Left ventricle myocardium inferior (tissue), 1 donor: ENCODE results near the gene COL11A2. TPM values are rescaled to one million over a fixed set of nuclear protein-coding genes. Genes with fewer than 3 reads are reported as not detected.

ENCODE experiments used
- DNase-seq: peaks from one replicate; pipeline ENCODE4 v3.0.0-alpha.2; 2020
- H3K27ac ChIP-seq: fragments of 200-600 bp; replicated peaks from 2 replicates; pipeline ENCODE4 v1.8.0; 2021
- H3K27me3 ChIP-seq: fragments of 200-600 bp; 2 replicates; pipeline ENCODE4 v1.8.0; 2021; ENCODE audit warnings: low read depth
- H3K36me3 ChIP-seq: fragments of 200-600 bp; 2 replicates; pipeline ENCODE4 v1.8.0; 2021
- H3K4me1 ChIP-seq: fragments of 200-600 bp; 2 replicates; pipeline ENCODE4 v1.8.0; 2021
- H3K4me3 ChIP-seq: fragments of 200-600 bp; 2 replicates; pipeline ENCODE4 v1.8.0; 2021; ENCODE audit warnings: mild to moderate bottlenecking, moderate library complexity
- H3K9me3 ChIP-seq: fragments of 200-600 bp; replicated peaks from 2 replicates; pipeline ENCODE4 v1.8.0; 2021
- intact Hi-C: fragments of 100-400 bp; cut with micrococcal nuclease; formaldehyde crosslinking; loops from one replicate; pipeline ENCODE4 v1.11.0; 2022
- total RNA-seq: library from RNA; stranded (reverse); fragmentation: NEBNext Ultra II Directional; extraction: Animal tissue kit (Norgen Biotek cat#: 25700); gene quantifications from one replicate; pipeline ENCODE4 v1.2.1, GENCODE V29; 2021
- TF ChIP-seq, protein P1 (sequence below): fragments of 200-600 bp; IDR thresholded peaks from 2 replicates; pipeline ENCODE4 v1.8.0; 2021; ENCODE audit warnings: antibody characterized with exemption, mild to moderate bottlenecking, borderline replicate concordance
- donor health status: DM: no; HTN: yes; CAD: no; lungs with severe emphysema.

The COL11A2 gene
- total RNA-seq, 1 donor from 2014 or later: 1.3 TPM

DNA sequence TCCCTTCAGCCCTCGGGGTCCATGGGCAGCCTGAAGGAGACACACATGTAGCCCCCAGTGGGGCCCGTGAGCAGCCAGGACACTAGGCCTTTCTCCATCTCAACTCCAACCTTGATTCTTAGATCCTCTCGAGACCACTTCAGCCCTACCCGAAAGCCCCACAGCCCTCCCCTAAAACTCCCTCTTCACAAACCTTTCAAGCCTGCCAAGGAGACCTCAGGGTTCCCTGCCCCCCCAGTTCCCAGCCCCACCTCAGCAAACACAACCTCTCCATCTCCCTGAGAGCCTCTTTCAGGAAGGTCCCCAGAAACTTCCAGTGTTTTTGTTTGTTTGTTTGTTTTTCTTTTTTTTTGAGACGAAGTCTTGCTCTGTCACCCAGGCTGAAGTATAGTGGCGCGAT lies 11.1 kb downstream of the COL11A2 start:
- H3K4me1 ChIP-seq: peaks cover 9% of the 10 kb centered on the region
- H3K9me3 ChIP-seq: no peaks in the 10 kb centered on the region
- no peaks in the 10 kb centered on the region for H3K27me3 ChIP-seq
- intact Hi-C loops: no loop called here
- TF ChIP-seq, protein P1, sequence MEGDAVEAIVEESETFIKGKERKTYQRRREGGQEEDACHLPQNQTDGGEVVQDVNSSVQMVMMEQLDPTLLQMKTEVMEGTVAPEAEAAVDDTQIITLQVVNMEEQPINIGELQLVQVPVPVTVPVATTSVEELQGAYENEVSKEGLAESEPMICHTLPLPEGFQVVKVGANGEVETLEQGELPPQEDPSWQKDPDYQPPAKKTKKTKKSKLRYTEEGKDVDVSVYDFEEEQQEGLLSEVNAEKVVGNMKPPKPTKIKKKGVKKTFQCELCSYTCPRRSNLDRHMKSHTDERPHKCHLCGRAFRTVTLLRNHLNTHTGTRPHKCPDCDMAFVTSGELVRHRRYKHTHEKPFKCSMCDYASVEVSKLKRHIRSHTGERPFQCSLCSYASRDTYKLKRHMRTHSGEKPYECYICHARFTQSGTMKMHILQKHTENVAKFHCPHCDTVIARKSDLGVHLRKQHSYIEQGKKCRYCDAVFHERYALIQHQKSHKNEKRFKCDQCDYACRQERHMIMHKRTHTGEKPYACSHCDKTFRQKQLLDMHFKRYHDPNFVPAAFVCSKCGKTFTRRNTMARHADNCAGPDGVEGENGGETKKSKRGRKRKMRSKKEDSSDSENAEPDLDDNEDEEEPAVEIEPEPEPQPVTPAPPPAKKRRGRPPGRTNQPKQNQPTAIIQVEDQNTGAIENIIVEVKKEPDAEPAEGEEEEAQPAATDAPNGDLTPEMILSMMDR: no peak
- no peak overlapping the region for H3K27ac ChIP-seq
- no peaks in the 10 kb centered on the region for H3K36me3 ChIP-seq
- DNase-seq: no peak
- no peak overlapping the region for H3K4me3 ChIP-seq

DNA sequence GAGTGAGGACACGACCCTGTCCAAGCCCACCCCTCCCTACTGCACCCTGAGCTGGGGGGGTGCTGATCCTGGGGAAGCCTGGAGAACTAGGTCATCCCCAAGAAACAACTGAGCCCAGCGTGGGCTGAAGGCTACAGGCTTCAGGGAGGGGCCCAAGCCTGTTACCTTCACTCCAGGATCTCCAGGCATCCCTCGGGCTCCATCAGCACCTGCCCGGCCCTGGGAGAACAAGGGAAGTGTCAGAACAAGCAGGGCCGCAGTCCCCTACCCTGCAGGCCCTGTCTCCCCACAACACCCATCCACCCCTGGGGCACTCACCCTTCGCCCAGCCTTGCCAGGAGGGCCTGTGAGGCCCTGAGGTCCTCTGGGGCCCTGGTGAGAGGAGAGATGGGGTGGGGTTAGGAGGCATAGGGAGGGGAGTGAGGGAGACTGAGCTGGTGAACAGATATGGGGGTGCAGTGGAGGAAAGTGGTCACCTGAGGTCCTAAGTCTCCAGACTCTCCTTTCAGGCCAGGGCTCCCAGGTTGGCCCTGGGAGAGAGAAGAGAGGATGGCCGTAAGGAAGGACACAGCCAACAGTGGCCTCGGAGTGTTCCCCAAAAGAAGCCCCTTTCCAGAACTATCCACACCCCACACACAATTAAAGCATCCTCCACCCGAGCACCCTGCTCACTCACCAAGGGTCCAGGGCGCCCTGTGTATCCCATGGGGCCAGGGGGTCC lies 13.4 kb downstream of the COL11A2 start:
- no peaks in the 10 kb centered on the region for H3K9me3 ChIP-seq
- H3K4me1 ChIP-seq: peaks cover 9% of the 10 kb centered on the region
- H3K4me3 ChIP-seq: no peak overlapping the region
- no peaks in the 10 kb centered on the region for H3K27me3 ChIP-seq
- intact Hi-C loops: no loop called here
- DNase-seq: no peak
- H3K27ac ChIP-seq: no peak overlapping the region
- H3K36me3 ChIP-seq: no peaks in the 10 kb centered on the region
- TF ChIP-seq, protein P1: no peak

DNA sequence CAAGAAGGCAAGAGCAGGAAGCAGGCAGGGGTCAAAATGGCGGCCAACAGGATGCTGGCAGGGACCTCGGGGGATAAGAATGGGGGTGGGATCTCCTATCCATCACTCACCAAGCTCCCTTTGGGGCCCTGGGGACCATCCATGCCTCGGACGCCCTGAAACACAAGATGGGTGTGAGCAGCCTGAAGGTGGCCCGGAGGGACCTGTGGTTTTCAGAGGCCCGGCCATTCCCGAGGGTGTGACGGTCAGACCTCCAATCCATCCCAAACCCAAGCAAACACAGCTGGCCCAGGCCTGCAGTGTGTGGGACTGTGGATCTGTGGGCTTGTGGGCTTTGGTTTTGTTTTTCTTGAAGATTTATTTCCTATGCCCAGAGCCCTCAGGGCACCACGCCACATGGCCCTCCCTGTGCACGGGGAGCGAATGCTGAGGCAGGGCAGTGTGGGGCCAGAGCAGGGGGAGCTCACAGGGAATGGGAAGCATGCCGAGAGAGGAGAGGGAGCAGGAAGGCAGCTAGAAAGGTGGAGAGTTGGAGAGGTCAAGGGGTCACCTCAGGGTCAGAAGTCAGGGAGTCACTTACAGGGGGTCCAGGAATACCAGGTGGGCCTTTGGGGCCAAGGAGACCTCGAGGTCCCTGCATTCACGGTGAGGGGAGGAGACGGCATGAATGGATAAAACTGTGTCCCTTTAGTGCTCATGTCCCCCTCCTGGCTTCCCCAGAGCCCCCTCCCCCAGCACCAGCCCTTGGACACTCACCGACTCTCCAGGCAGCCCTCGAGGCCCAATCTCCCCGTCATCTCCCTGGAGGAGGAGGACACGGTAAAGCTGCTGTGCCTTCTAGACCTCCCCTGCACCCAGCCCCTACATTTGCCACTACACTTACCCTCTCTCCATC lies 14.5 kb downstream of the COL11A2 start:
- Histone ChIP-seq H3K27me3 (no peaks in the 10 kb centered on the region), H3K9me3 (no peaks in the 10 kb centered on the region), H3K4me1 (no peaks in the 10 kb centered on the region), H3K27ac (no peak overlapping the region), H3K36me3 (no peaks in the 10 kb centered on the region), H3K4me3 (no peak overlapping the region)
- intact Hi-C loops: no loop called here
- DNase-seq: no peak
- TF ChIP-seq, protein P1: no peak

DNA sequence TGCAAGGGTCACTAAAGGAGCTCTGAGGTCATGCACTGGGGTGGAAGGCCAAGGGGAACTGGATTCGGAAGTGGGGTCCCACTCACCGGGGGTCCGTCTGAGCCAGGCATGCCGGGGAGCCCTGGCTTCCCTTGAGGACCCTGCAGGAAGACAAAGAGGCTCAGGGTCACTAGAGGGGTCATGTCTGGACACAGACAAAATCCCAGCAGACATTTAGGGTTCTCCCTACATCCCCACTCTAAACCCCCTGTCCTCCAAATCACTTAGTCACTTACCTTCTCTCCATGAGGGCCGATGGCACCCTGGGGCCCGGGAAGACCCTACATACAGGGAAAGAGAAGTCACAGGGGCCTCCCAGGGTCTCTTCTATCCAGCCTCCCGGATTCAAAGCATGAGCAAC lies 15.4 kb downstream of the COL11A2 start:
- TF ChIP-seq, protein P1: no peak
- DNase-seq: no peak
- Histone ChIP-seq H3K4me3 (no peak overlapping the region), H3K36me3 (no peaks in the 10 kb centered on the region), H3K9me3 (no peaks in the 10 kb centered on the region), H3K27me3 (no peaks in the 10 kb centered on the region), H3K4me1 (no peaks in the 10 kb centered on the region), H3K27ac (no peak overlapping the region)
- intact Hi-C loops: no loop called here

DNA sequence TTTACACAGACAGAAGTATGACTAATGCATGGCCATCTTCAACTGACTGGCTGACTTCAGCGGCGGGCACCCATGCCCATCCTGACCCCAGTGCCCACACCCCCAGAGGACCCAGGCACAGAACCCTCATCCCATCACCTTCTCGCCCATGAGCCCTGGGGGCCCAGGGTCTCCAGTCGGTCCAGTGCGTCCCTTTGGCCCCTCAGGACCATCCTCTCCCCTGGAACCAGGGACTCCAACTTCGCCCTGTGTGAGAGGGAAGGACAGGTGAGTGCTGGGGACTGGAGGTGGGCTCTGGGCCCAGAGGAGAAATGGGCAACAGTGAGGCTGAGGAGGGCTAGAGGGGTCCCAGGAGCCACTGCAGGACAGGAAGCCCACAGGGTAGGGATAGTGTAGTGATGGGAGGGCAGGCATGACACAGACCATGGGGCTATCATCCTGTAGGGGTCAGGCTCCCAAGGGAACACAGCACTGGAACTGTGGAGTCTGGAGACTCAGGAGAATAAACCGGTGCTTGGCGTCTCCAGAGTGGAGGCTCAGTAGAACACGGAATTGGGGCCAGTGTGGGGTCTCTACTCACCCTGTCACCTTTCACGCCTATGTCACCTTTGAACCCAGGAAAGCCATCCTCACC lies 16.7 kb downstream of the COL11A2 start:
- TF ChIP-seq, protein P1: no peak
- no peaks in the 10 kb centered on the region for H3K9me3 ChIP-seq
- DNase-seq: no peak
- intact Hi-C loops: no loop called here
- H3K27me3 ChIP-seq: no peaks in the 10 kb centered on the region
- H3K4me1 ChIP-seq: no peaks in the 10 kb centered on the region
- H3K27ac ChIP-seq: no peak overlapping the region
- H3K4me3 ChIP-seq: no peak overlapping the region
- no peaks in the 10 kb centered on the region for H3K36me3 ChIP-seq
